GM18951 (cell line): ENCODE data around the gene TMEM132C.
"Not testable (repeated sequence)": the region's sequence is repeated elsewhere in the genome, so short reads cannot be mapped to it uniquely, and the experiment has no call there.

Experiments
- POLR2A ChIP-seq: IDR thresholded peaks from 4 replicates; pipeline ENCODE4 v1.6.1; 2011; ENCODE audit warnings: mild to moderate bottlenecking; ENCODE audit not compliant: insufficient read length, insufficient read depth; ENCODE audit errors: extremely low read depth
- in situ Hi-C: fragments of 300-500 bp; cut with MboI; formaldehyde crosslinking; loops from one replicate; pipeline ENCODE4 v1.12.0; 2022; ENCODE audit warnings: low sequenced_read_pairs, mixed read lengths, inconsistent platforms; ENCODE audit not compliant: unreplicated experiment

The TMEM132C gene

GRCh38 chr12:128468926-128469325 lies 202.0 kb downstream of the TMEM132C start:
- no peak for TF ChIP-seq POLR2A
- in situ Hi-C loops, result no loop called here

GRCh38 chr12:128471491-128471890 lies 204.5 kb downstream of the TMEM132C start:
- in situ Hi-C loops, result no loop called here
- TF ChIP-seq POLR2A, result no peak

- in situ Hi-C loops, result no loop called here
- TF ChIP-seq POLR2A, result no peak
Observed at GRCh38 chr12:128474916-128475315, 207.9 kb downstream of the TMEM132C start.

- in situ Hi-C loops, result no loop called here
- TF ChIP-seq POLR2A, result no peak
Observed at GRCh38 chr12:128476266-128476665, 209.3 kb downstream of the TMEM132C start.

- in situ Hi-C loops, result no loop called here
- no peak for TF ChIP-seq POLR2A
Observed at GRCh38 chr12:128483526-128484255, 216.7 kb downstream of the TMEM132C start.

GRCh38 chr12:128497376-128497775 lies 230.4 kb downstream of the TMEM132C start:
- in situ Hi-C loops, result not testable (repeated sequence)

GRCh38 chr12:128507470-128507869 lies 240.5 kb downstream of the TMEM132C start:
- TF ChIP-seq POLR2A, result no peak
- in situ Hi-C loops, result no loop called here

GRCh38 chr12:128509170-128509569 lies 242.2 kb downstream of the TMEM132C start:
- no peak for TF ChIP-seq POLR2A
- in situ Hi-C loops, result no loop called here

GRCh38 chr12:128510511-128510910 lies 243.5 kb downstream of the TMEM132C start:
- in situ Hi-C loops, result no loop called here
- TF ChIP-seq POLR2A, result no peak

- no peak for TF ChIP-seq POLR2A
- in situ Hi-C loops, result no loop called here
Observed at GRCh38 chr12:128513331-128513730, 246.4 kb downstream of the TMEM132C start.

- in situ Hi-C loops, result no loop called here
- no peak for TF ChIP-seq POLR2A
Observed at GRCh38 chr12:128513831-128514230, 246.9 kb downstream of the TMEM132C start.

GRCh38 chr12:128518644-128519043 lies 251.7 kb downstream of the TMEM132C start:
- no peak for TF ChIP-seq POLR2A
- in situ Hi-C loops, result no loop called here

- in situ Hi-C loops, result no loop called here
- no peak for TF ChIP-seq POLR2A
Observed at GRCh38 chr12:128519426-128519825, 252.5 kb downstream of the TMEM132C start.

GRCh38 chr12:128521981-128522380 lies 255.0 kb downstream of the TMEM132C start:
- in situ Hi-C loops, result no loop called here
- no peak for TF ChIP-seq POLR2A

GRCh38 chr12:128524439-128524838 lies 257.5 kb downstream of the TMEM132C start:
- no peak for TF ChIP-seq POLR2A
- in situ Hi-C loops, result no loop called here
